ENCODE data around the gene ADRA1B.

GRCh38 chr5:160009591-160009989, 93.3 kb downstream of the ADRA1B start:
- TF ChIP-seq POLR2A (IDR thresholded peaks at IDR 0.05; ENCODE audit: low read depth, low read length) = no peak
- TF ChIP-seq POLR2AphosphoS5 (IDR thresholded peaks at IDR 0.05; ENCODE audit: low read depth, low read length) = no peak
- no peak for TF ChIP-seq TAF1 (IDR thresholded peaks at IDR 0.05; ENCODE audit: borderline replicate concordance, low read depth, low read length)

All from GM12892 (cell line).